GM18858 (cell line): ENCODE results near the gene MRGPRG.

ENCODE experiments used
- ATAC-seq: cut with Tn5 transposase; IDR thresholded peaks from one replicate; pipeline ENCODE4 v1.9.1; 2021; ENCODE audit not compliant: unreplicated experiment

MRGPRG gene

GRCh38 chr11:3225826-3226750 lies 7.5 kb upstream of the MRGPRG start:
- no peak for ATAC-seq

DNA sequence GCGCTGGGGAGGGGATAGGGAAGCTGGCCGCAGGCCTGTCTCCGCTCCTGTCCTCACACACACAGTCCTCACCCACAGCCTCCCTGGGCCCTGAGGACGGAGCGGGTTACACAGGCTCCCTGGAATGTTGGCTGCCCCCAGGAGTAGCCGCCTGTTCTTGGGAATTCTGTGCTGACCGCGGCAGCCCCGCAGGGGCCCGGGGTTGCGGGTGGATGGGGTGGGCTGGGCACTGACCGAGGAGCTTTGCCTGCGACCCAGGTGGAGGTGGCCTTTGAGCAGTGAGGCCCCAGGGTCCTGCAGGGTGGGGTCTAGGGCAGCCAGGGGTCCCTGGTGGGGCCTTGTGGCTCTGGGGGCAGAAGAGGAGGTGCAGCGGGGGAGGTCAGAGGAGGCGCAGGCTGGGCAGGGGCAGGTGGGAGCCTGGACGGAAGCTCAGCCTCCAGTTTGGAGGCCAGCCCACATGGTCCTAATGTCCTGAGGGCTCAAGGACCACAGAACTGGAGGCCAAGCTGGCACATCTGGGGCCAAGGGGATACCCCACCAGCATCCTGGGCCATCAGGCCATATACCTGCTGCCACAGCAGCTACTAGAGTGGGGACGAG lies 6.6 kb upstream of the MRGPRG start:
- no peak for ATAC-seq

GRCh38 chr11:3224401-3225057 lies 5.9 kb upstream of the MRGPRG start:
- no peak for ATAC-seq

GRCh38 chr11:3223932-3224381 lies 5.3 kb upstream of the MRGPRG start:
- ATAC-seq, result no peak

GRCh38 chr11:3222941-3223915 lies 4.6 kb upstream of the MRGPRG start:
- no peak for ATAC-seq

- no peak for ATAC-seq
These were observed 3.6 kb upstream of the MRGPRG start for GRCh38 chr11:3222003-3222855.

DNA sequence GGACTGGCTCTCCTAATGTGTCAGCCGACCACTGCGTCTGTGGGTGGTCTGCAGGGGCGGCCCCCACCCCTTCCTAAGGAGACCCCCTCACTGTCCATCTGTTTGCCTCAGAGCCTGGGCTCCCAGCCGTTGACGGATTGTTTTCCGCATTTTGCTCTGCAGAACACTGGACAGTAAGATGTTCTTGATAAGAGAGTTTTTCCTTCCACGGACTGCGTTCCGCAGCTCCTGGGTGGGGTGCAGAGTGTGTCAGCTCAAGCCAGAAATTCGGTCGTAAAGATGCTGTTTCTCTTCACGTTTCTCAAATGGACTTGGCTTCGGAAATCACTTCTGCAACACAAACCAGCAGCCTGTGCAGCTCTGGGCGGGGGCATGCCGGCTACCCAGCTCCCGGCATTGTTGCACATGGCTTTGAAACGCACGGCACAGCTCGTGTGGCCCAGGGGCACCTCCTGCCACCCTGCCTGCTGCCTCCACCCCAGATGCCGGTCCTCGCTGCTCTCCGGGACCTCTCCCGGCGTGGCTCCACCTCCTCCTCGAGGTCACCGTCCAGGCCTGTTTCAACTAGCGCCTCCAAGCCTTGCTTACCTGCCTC lies 2.9 kb upstream of the MRGPRG start:
- ATAC-seq, result no peak

- no peak for ATAC-seq
These were observed 2.2 kb upstream of the MRGPRG start for GRCh38 chr11:3220521-3221407.

- ATAC-seq, result no peak
These were observed 1.5 kb upstream of the MRGPRG start for GRCh38 chr11:3220101-3220500.

- no peak for ATAC-seq
These were observed 774 bp upstream of the MRGPRG start for GRCh38 chr11:3219281-3219892.

DNA sequence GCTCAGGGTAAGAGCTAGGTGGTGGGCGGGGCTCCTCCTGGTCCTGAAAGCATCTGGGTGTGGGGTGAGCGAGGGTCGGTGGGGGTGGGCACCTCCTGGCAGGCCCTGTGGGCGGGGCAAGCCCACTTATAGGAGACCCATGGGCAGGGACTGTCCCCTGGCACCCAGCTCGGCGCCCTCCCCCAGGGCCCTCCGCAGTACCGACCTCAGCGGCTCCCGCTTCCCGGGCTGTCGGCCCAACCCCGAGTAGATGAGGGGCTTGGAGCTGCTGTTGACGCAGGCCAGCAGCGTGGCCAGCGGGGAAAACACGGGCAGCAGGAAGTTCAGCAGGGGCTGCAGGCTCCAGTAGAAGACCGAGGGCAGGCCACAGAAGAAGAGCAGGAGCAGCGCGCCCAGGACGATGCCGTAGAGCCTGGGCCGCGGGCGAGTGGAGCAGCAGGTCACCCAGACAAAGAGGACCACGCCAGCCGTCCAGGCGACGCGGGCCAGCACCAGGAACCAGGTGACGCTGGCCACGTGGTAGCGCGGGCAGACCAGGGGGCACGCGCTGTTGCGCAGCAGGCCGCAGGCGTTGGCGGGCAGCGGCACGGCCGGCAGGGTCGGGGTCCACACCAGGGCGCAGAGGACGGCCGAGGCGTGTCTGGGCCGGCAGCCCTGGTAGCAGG lies 663 bp downstream of the MRGPRG start:
- no peak for ATAC-seq

DNA sequence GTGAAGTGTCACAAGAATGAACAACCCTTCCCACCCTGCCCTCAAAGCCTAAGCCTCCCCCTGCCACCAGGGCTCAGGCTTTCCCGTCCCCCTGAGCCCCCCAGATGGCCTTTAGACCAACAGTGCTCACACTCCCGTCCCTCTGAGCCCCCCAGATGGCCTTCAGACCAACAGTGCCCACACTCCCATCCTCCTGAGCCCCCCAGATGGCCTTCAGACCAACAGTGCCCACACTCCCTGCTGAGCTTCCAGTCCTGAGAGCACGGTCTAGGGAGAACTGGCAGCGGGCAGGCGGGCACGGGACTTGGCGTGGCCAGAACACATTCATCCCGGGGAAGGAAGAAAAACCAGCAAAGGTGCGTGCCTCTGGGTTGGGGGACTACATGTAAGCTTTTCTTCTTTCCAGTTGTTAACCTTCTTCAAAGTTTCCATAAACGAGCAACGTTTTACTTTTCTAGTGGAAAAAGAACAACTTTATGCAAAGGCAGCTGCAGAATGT lies 2.5 kb downstream of the MRGPRG start:
- no peak for ATAC-seq

DNA sequence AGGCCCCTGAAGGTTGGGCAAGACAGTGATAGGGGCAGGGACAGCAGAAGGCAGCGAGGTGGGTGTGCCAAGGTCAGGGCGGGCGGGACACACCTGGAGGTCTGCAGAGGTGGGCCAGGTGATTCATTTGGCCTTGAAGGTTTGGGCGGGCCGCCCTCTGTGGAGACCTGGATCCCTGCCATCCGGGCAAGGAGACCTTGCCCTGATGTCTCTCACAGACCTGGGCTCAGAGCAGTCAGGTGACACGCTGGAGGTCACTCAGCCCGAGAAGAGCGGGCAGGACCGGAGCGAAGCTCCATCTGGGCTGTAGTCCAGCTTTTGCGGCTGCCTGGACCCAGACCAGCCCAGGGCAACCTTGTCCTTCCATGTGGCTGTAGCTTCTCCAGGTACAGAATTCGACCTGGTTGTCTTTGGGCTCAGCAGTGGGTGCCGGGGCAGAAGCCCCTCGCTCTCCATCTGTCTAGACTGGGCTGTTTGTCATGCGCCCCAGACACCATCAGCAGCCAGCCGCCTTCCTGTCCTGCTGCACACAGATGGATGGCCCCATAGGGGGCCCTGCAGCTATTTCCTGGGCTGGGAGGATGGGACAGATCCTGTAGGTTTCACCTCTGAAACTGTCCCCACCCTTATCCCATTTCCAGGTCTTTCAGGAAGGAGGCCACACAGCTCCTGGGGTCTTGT lies 3.1 kb downstream of the MRGPRG start:
- no peak for ATAC-seq

DNA sequence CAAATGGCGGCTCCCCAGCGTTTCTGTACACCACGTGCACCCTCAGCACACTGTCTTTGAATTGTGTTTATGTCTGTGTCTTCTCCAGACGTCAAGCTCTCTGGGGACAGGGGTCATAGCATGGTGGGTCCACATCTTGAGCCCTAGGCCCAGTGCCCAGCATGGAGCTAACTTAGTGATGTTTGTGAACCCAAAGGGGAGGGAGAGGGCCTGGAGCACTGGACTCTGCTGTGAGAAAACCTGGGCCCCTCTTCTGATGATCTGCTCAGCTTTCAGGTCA lies 4.3 kb downstream of the MRGPRG start:
- ATAC-seq, result no peak

- ATAC-seq, result no peak
These were observed 4.8 kb downstream of the MRGPRG start for GRCh38 chr11:3213659-3214419.

DNA sequence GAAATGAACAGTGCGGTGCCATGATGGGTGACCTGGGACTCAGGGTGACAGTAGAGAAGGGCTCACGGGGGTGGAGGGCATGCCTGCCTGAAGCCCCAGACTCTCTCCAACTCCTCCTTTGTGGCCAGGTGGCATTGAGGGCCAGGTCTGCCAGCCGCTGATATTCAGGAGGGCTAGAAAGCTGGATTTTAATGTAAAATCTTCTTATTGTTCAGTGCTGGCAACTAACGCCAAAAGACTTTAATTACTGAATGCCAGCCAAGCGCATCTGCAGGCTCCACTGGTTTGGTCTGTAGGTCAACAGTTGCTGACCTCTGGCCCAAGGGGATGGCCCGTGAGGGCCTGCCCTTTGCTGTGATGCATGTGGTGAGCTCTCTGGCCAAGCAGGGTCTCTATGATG lies 10.3 kb downstream of the MRGPRG start:
- no peak for ATAC-seq
